NCI-H1417 treated with DMSO at 0.1 percent for 48 hours (cell line): Measurements from ENCODE around the gene PCBP4.

Experiments
- DNase-seq: peaks from one replicate; lab custom pipeline; 2025; lab: John Stamatoyannopoulos, UW

The PCBP4 gene

GRCh38 chr3:51955175-51955892, 11.9 kb downstream of the PCBP4 start, which contains the start of gene GPR62:
TSS of gene GPR62 (plus strand) at chr3:51955381. CDS start at chr3:51955653, 272 bp downstream.
- no peak for DNase-seq

- no peak for DNase-seq
Observed at GRCh38 chr3:51954713-51955112, 12.5 kb downstream of the PCBP4 start.

DNA sequence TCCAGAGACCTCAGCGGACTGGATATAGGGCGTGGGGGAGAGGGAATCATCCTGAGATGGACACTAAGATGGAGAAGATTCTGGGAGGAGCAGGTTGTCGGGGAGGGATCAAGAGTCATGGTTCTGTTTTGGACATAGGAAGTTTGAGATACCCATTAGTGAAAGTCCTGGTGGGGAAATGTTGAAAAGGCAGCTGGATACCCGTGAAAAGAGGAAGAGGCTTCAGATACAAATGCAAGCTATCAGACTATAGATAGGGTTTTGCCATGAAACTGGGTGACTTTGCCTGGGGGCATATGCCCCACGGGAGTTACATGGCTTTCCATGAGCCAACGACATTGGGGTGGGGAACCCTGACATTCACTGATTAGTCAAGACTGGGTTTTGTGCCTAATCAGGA, 13.1 kb downstream of the PCBP4 start:
- no peak for DNase-seq

DNA sequence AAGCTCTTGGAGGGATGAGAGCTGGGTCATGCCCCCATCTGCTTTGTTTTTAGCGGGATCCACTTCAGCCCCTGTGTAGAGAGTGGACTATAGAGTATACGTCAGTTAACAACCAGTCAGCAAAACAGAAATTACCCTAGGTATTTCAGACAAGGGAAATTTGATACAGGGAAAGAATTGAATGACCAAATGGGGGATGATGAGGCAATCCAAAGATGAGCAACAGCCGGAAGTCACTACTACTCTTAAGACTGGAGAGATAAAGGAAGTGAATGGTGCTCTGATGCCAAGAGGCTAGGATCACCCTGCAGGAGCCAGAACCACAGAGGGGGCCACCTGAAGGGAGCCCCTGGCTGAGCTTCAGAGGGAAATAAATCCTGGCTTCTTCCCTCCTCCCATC, 13.8 kb downstream of the PCBP4 start:
- DNase-seq = no peak

- no peak for DNase-seq
Observed at GRCh38 chr3:51950899-51951298, 16.4 kb downstream of the PCBP4 start.

GRCh38 chr3:51949121-51949520, 18.1 kb downstream of the PCBP4 start:
- DNase-seq = no peak

DNA sequence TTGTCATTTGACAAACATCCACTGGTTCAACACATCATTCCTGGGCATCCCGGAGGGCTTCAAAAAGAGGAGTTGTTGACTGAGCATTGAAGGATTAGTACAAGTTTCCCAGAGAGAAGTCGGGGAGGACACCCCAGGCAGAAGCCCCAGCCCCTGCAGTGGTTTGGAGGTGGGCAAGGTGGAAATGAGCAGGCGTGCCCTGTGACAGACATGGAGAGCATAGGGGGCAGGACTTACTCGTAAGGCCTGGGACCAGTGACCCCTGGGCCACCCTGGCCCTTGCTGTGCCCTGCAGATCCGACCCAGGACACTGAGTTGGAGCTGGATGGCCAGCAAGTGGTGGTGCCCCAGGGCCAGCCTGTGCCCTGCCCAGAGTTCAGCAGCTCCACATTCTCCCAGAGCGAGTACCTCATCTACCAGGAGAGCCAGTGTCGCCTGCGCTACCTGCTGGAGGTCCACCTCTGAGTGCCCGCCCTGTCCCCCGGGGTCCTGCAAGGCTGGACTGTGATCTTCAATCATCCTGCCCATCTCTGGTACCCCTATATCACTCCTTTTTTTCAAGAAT, 19.2 kb downstream of the PCBP4 start:
- no peak for DNase-seq

- no peak for DNase-seq
Observed at GRCh38 chr3:51947215-51947900, 19.9 kb downstream of the PCBP4 start.

GRCh38 chr3:51946796-51947195, 20.5 kb downstream of the PCBP4 start:
- no peak for DNase-seq

DNA sequence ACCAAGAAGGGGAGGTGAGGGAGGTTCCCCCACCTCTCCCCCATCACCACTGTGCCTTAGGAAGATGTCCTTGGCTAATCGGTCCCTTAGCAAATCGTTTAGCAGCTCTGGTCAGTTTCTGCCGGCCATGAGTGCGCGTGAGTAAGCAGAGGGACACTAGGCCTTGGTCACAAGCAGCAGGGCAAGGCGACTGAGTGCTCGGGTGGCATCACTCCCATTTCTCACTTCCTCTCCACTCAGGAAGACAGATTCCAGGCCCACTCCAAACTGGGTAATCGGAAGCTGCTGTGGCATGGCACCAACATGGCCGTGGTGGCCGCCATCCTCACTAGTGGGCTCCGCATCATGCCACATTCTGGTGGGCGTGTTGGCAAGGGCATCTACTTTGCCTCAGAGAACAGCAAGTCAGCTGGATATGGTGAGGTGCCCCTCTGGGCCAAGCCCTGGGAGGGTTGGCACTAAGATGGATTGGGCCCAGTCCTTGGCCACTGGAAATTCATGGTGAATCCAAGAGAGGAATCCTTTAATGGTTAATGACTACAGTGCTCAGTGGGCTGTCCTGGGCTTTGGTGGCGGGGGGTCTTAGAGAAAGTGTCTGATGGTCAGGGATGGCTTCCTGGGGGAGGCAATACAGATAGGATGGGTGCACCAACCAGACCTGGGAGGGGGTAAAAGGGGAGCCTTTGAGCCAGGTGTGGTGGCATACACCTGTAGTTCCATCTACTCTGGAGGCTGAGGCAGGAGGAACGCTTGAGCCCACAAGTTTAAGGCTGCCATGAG, 21.1 kb downstream of the PCBP4 start:
- no peak for DNase-seq

GRCh38 chr3:51945031-51945840, 22.0 kb downstream of the PCBP4 start:
- no peak for DNase-seq

- no peak for DNase-seq
Observed at GRCh38 chr3:51944451-51945021, 22.7 kb downstream of the PCBP4 start.

DNA sequence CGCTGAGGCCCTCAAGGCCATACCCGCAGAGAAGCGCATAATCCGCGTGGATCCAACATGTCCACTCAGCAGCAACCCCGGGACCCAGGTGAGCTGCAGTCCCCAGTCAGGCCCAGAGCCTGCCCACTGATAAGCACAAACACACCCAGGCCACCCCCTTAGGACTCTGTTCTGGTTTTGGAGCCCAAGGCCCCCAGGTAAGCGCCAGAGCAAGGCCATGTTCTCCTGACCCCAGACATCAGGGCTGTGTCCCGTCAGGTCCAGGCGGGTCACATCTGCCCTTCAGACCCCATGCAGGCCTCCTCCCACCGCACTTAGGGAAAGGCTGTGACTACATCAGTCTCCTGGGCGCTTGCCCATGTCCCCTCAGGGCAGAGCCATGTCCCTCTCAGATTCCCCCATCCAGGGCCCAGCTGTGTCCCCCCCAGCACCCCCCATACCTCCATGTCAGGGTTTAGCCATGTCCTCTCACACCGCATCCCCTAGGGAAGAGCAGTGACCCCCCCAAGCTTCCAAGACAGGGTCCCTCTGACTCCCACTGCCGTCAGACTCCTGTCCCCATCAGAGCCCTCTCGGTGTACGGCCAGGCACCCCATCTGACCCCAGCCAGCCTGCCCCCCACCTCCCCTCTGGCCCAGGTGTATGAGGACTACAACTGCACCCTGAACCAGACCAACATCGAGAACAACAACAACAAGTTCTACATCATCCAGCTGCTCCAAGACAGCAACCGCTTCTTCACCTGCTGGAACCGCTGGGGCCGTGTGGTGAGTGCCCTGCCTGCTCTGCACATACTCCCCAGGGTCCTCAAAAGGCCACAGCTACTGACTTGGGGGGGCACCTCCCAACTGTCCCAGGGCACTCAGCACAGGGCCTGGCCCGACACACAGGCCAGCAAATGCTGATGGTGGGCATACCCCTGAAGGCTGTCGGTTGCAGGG, 23.5 kb downstream of the PCBP4 start:
- DNase-seq = no peak

- no peak for DNase-seq
Observed at GRCh38 chr3:51942603-51943450, 24.4 kb downstream of the PCBP4 start.

GRCh38 chr3:51941798-51942602, 25.3 kb downstream of the PCBP4 start, which contains the start of the genes PARP3 and RRP9:
TSS of gene PARP3 (plus strand) at chr3:51942363. CDS start at chr3:51943356, 993 bp downstream.
TSS of gene RRP9 (minus strand) at chr3:51941904. CDS start at chr3:51941867, 37 bp downstream.
- peak; percentile 82 for DNase-seq

DNA sequence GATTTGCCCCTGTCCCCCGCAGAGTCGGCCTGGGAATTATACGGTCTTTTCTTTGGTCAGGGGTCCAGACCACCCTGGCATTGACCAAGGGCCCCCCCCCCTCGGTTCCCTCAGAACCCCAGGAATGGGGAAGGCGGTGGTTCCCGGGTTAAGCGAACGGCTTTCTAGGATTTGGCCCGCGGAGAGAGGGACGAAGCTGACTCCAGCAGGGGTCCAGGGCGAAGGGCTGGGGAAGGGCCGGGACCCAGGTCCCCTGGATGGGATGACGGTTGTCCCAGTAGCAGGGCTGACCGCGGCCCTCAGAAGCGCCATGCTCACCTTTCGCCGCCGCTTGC, 25.8 kb downstream of the PCBP4 start:
- DNase-seq = no peak

DNA sequence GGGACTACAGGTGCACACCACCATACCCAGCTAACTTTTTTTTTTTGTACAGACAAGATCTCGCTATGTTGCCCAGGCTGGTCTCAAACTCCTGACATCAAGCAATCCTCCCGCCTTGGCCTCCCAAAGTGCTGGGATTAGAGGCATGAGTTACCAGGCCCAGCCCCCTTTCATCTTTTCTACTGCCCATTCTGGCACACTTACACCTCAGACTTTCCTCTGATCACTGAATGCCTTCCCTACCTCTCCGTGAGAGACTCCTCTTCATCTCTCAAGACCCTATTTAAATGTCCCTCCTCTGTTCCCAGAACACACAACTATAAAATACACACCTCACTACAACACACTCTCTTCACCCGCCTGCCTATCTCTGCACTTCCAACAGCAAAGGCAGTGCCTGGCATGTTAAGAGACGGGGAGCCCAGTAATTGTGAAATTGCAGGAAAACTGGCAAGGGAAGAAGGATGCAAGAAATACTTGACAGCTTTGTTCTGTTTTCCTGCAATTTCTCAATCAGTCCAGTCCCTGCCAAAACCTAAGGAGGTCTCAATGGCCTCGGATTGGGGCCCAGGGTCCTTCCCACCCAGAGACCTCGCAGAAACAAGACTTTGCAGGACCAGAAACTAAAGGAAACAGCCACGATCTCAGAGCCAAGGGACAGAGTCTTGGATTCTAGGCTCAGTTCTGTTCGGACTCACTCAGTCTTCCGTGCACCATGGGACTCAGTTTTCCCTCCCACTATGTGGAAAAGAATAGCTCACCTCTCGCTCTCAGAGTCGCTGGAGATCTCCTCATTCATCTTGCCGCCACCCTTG, 26.4 kb downstream of the PCBP4 start:
- DNase-seq = no peak
